Measurements from ENCODE around the gene MGAT5. TPM values are rescaled to one million over a fixed set of nuclear protein-coding genes. Genes with fewer than 3 reads are reported as not detected.

Gene MGAT5
- total RNA-seq, 1 donor from 2014 or later, result 37.5 TPM

DNA sequence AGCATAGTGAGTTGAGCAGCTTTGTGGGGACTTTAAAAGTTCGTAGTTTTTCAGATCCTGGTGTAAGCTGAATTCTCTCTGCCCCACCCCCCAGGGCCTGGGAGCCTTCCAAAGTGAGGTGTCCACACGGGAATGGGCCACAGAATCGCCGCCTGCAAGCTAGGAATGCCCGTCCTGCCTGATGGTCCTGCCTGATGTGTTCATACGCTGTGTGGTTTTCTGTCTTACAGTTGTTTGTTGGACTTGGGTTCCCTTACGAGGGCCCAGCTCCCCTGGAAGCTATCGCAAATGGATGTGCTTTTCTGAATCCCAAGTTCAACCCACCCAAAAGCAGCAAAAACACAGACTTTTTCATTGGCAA lies 158.7 kb downstream of the MGAT5 start:
- no peak for DNase-seq (ENCODE audit: low spot score)

- no peak for DNase-seq (ENCODE audit: low spot score)
These were observed 159.6 kb downstream of the MGAT5 start for GRCh38 chr2:134413430-134413829.

DNA sequence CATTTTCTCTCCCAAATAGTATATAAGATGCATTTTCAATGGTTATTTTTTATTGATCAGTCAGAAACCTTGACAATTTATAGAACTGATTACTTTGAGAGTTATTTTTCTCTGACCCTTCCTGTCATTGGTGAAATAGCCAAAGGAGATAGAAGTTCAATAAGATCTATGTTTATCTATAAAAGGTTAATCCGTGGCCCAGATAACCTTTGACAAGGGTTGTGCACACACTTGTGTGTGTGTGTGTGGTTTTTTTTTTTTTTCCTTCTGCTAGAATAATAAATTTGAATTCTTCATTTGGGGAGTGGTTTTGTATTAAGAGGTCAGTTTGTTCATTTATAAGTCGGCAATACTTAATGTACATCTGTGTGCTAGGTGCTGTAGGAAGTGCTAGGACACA lies 160.0 kb downstream of the MGAT5 start:
- DNase-seq (ENCODE audit: low spot score), result no peak

DNA sequence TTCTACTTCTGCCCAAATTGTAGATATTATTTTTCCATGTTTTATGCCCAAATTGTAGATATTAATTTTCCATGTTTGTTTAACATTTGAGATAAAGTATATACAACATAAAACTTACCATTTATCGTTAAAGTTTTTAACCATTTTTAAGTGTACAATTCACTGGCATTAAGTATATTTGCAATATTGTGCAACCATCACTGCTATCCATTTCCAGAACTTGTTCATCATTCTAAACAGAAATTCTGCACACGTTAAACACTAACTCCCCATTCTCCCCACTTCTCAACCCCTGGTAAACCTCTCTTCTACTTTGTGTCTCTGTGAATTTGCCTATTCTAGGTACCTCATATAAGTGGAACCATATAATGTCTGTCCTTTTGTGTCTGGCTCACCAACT lies 162.1 kb downstream of the MGAT5 start:
- no peak for DNase-seq (ENCODE audit: low spot score)

GRCh38 chr2:134416637-134417036 lies 162.8 kb downstream of the MGAT5 start:
- DNase-seq (ENCODE audit: low spot score), result no peak

DNA sequence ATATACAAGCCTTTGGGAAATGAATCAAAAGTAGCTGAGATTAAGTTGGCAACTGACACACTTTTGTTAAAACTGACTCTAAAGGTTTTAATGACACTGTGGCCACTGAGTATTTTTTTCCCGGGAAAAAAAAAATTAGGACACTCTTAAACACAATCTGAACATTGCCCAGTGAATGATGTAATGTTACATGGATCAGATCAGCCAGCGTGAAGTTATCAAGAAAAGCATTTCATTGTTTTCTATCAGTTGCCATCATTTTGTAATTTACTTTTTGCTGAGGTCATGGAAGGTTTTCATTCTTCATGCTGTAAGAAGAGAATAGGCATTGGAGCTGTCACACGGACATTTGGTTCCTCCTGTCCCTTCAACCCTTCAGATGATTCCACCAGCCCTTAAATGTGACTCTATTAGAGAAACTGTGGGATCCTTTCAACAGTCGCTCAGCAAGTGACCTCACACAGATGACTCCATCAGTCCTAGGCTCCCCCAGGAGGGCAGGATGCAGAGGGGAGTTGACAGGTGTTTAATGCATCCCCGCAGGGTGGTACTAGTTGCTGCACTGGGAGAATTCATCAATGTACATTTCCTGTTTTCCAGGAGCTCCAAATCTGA lies 164.2 kb downstream of the MGAT5 start:
- no peak for DNase-seq (ENCODE audit: low spot score)

DNA sequence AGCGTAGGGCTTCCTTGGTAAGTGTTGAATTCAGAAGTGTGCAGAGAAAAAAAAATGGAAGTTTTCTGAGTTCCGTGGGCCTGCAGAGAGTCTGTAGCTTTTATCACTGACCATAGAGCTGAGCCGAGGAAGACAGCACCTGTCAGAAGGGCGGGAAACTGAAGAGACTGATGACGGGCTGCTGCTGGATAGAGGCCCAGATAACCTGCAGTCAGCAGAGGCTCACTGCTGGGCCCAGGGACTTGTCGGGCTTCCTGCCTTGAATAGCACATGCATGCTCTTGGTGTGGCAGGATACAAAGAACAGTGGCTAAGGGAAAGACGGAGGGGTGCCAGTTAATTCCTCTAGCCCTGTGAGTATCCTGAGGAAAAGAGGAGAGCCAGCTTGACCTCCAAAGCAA lies 166.4 kb downstream of the MGAT5 start:
- no peak for DNase-seq (ENCODE audit: low spot score)

- DNase-seq (ENCODE audit: low spot score), result no peak
These were observed 167.0 kb downstream of the MGAT5 start for GRCh38 chr2:134420920-134421319.

GRCh38 chr2:134421556-134422328 lies 167.9 kb downstream of the MGAT5 start:
- no peak for DNase-seq (ENCODE audit: low spot score)

GRCh38 chr2:134425724-134426496 lies 172.0 kb downstream of the MGAT5 start:
- no peak for DNase-seq (ENCODE audit: low spot score)

GRCh38 chr2:134426721-134427120 lies 172.8 kb downstream of the MGAT5 start:
- DNase-seq (ENCODE audit: low spot score), result no peak

GRCh38 chr2:134429886-134430285 lies 176.0 kb downstream of the MGAT5 start:
- DNase-seq (ENCODE audit: low spot score), result no peak

GRCh38 chr2:134431838-134432434 lies 178.1 kb downstream of the MGAT5 start:
- DNase-seq (ENCODE audit: low spot score), result no peak

DNA sequence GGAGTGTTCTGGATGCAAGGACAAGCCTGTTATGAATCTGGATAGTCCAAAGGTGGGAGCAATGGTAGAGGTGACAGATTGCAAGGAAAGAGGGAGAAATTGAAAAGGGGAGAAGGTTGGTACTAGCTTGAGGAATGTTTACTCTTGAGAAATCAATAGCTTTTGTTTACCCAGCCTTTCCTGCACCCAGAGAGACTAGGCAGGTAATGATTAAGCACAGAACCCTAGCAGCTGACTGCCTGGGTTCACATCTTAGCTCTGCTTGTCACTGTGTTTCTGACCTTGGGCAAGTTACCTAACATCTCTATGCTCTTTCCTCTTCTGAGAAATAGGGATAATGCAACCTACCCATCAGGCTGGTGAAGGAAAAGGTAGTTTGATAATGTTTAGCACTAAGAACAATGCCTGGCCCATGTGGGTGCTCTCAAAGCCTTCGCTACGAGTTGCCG lies 178.6 kb downstream of the MGAT5 start:
- no peak for DNase-seq (ENCODE audit: low spot score)

DNA sequence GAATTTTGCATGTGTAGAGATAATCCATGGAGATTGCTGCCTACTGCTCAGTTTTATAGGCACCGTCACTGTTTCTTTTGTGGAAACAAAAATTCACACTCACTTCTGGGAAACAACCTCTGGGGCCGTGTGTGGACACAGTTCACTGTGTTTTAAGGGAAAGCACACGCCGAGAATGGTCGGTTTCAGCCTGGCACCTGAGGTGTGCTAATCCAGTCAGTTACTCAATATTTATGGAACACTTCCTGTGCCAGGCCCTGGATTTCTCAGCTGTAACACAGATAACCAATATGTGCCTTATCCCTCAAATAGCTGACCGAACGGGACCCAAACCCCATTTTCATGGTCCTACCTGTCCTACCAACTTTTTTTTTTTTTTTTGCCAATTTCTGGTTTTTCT lies 179.6 kb downstream of the MGAT5 start:
- no peak for DNase-seq (ENCODE audit: low spot score)

GRCh38 chr2:134433979-134434378 lies 180.1 kb downstream of the MGAT5 start:
- DNase-seq (ENCODE audit: low spot score), result no peak

- no peak for DNase-seq (ENCODE audit: low spot score)
These were observed 181.6 kb downstream of the MGAT5 start for GRCh38 chr2:134435505-134435904.

DNA sequence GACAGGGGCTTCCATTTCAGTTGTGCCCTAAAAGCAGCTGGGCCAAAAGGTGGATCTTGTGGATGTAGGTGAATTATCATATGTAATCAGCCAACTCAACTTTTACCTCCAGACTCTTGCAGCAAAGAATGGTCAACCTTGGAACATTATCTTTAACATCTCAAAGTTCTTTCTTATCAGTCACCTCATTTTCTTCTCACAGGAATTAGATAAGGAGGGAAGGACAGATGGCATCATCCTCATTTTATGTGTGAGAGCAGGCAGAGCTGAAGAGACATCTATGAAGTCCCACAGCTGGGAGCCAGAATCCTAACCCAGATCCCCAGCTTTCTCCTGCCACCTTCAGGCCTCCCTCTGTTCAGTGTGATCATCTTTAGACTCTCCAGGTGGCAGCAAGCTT lies 182.1 kb downstream of the MGAT5 start:
- DNase-seq (ENCODE audit: low spot score), result peak; percentile 8

- DNase-seq (ENCODE audit: low spot score), result no peak
These were observed 182.8 kb downstream of the MGAT5 start for GRCh38 chr2:134436706-134437105.

DNA sequence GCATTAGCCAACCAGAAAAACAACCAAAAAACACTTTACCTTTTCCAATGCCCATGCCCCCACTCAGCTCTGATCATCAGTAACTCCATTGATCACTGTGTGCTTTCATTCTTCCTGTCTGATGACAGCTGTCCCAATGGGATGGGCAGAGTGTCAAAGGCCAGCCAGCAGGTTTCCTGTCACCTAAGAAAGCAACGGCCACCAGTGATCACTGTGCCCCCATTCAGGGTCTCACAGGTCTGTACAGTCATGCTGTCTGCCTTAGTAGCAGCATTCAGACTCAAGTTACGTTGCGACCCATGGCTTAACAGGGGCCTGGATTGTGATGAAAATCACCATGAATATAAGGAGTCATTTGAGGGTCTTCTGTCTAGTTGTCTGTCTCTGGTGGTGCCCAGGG lies 184.5 kb downstream of the MGAT5 start:
- peak; percentile 65 for DNase-seq (ENCODE audit: low spot score)

DNA sequence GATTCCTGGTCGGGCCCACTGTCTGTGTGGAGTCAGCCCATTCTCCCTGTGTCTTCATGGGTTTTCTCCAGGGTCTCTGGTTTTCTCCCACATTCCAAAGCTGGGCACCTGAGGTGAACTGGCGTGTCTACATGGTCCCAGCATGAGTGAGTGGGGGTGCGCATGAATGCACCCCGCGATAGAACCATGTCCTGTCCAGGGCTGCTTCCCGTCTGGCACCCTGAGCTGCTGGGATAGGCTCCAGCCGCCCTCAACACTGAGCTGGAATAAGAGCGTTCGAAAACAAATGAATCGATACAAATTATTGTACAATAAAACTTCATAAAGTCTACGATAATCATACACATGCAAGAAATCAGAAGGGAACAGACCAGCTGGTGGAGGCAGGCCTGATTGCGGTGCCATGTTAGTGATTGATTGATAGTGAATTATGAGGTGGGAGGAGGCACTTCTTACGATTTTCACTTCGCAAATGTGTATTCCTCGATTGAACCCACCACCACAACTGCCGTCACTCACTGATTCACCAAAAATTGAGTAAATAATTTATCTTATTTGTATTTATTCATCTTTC lies 186.6 kb downstream of the MGAT5 start:
- DNase-seq (ENCODE audit: low spot score), result peak; percentile 68
